ENCODE results near the gene SPRED3.
A peak's percentile ranks its signal among the peaks of the same experiment; 100 is the strongest.
"Not testable (repeated sequence)": the region's sequence is repeated elsewhere in the genome, so short reads cannot be mapped to it uniquely, and the experiment has no call there.

Gene SPRED3, protein sequence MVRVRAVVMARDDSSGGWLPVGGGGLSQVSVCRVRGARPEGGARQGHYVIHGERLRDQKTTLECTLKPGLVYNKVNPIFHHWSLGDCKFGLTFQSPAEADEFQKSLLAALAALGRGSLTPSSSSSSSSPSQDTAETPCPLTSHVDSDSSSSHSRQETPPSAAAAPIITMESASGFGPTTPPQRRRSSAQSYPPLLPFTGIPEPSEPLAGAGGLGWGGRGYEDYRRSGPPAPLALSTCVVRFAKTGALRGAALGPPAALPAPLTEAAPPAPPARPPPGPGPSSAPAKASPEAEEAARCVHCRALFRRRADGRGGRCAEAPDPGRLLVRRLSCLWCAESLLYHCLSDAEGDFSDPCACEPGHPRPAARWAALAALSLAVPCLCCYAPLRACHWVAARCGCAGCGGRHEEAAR

DNA sequence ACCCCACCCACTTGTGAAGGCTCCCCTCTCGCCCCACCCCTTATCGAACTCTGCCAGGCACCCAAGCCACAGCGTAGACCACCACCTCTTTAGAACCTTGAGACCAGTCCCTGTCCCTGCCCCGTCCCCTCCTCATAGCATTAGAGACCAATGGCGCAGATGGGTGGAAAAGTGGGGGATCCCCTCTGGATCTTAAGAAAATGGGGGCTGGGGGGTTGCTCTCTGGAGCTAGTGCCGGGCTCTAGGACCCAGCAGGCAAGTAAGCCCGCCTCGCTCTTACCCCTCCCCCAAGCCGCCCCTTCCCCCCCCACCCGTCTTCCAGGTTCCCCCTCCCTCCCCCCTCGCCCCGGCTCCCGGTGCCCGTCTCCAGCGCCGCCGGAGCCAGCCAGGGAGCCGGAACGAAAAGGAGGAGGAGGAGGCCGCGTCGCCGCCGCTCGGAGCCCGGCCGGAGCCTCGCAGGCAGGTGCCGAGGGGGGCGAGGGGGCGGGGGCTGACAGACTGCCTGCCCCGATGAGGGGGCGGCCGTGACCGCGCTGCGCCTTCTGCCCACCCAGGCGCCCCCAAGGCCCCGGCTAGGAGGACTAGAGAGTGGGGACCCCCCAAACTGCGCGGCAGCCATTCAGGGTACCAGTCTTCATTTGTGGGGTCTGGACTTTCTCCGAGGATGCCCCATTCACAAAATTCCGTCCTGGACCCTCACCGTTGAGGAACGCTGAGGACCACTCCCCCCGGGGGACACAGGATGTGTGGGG lies at the start of gene SPRED3:
Gene SPRED3, plus strand, starts transcription at position 349 of the 752 bp plus-strand sequence. CDS start 1,606 bp downstream, outside the sequence.
- H3K27ac ChIP-seq: peak within 1 kb of the TSS; percentile 78
- no peak for TF ChIP-seq ZFX (IDR thresholded peaks at IDR 0.05; ENCODE audit: borderline replicate concordance)
- TF ChIP-seq CTCF (IDR thresholded peaks at IDR 0.05): no peak

DNA sequence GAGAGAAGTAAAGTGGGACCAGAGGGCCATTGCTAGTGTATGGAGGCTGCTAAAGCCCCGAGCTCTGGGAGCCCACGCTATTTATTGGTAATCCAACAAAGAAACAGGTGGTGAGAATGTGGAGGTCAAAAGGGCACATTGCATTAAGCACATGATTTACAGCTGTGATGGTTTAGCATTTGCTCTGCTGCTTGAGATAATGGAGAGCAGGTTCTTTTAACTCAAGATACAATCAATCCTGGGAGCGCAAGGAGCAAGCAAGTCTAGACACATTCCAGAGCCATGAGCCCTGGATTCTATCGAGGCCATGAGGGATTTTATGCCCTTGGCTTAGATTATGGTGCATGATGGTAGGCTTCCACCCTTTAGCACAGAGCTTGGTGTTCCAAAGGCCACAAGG lies 49.5 kb upstream of the SPRED3 start:
- not testable (repeated sequence) for H3K27ac ChIP-seq

DNA sequence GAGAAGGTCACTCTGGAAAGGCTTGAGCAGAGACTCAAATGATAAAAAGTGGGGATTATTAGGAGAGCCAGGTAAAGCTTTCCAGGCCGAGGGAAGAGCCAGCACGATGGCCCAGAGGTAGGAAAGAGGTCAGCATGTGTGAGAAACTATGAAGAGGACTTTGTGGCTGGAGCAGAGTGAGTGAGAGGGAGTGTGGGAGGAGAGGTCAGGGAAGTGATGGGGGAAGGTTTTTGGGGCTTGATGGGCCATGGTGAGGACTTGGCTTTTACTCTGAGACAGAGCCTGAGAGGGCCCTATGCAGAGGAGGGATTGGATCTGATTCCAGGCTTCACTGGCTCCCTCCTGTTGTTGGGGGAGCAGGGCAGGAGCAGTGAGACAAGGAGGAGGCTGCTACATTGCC lies 47.6 kb upstream of the SPRED3 start:
- no peak overlapping the region for H3K27ac ChIP-seq
- TF ChIP-seq CTCF (IDR thresholded peaks at IDR 0.05) (no peak), ZFX (IDR thresholded peaks at IDR 0.05; ENCODE audit: borderline replicate concordance) (no peak)

DNA sequence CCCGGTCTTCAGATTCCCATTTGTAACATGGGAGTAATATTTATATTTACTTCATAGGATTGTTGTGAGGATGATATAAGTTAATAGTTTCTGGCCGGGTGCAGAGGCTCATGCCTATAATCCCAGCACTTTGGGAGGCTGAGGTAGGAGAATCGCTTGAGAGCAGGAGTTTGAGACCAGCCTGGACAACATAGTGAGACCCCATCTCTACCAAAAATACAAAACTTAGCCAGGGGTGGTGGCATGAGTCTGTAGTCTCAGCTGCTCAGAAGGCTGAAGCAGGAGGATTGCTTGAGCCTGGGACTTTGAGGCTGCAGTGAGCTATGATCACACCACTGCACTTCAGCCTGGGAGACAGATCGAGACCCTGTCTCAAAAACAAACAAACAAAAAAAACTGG lies 41.7 kb upstream of the SPRED3 start:
- TF ChIP-seq CTCF (IDR thresholded peaks at IDR 0.05) (no peak), ZFX (IDR thresholded peaks at IDR 0.05; ENCODE audit: borderline replicate concordance) (no peak)
- no peak overlapping the region for H3K27ac ChIP-seq

- no peak for TF ChIP-seq ZFX (IDR thresholded peaks at IDR 0.05; ENCODE audit: borderline replicate concordance)
- TF ChIP-seq CTCF (IDR thresholded peaks at IDR 0.05): no peak
- H3K27ac ChIP-seq: no peak overlapping the region
Observed at GRCh38 chr19:38350883-38351282, 37.6 kb upstream of the SPRED3 start.

DNA sequence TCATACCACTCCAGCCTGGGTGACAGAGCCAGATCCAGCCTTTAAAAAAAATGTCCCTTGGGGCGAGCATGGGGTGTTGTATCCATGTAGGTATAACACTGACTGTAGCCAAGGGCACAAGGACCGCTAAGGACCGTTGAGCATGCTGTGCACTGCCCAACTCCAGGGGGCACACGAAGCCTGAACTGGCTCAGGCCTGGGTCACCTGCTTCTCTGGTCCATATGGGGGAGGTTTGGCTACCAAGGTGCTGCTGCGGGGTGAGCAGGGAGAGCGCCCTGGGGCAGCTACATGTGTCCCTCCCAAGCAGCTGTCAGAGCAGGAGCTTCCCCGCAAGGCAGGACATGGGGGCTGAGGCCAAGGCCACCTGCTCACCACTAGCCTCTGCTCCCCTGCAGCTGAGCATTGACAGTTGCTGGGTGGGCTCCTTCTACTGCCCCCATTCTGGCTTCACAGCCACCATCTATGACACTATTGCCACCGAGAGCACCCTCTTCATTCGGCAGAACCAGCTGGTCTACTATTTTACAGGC lies 36.6 kb upstream of the SPRED3 start:
- no peak for TF ChIP-seq ZFX (IDR thresholded peaks at IDR 0.05; ENCODE audit: borderline replicate concordance)
- no peak for TF ChIP-seq CTCF (IDR thresholded peaks at IDR 0.05)
- no peak overlapping the region for H3K27ac ChIP-seq

- TF ChIP-seq ZFX (IDR thresholded peaks at IDR 0.05; ENCODE audit: borderline replicate concordance): no peak
- TF ChIP-seq CTCF (IDR thresholded peaks at IDR 0.05): no peak
- no peak overlapping the region for H3K27ac ChIP-seq
Observed at GRCh38 chr19:38352611-38353010, 35.9 kb upstream of the SPRED3 start.
